ENCODE data around the gene ILDR2. TPM values are rescaled to one million over a fixed set of nuclear protein-coding genes. Genes with fewer than 3 reads are reported as not detected.

ILDR2 gene
- total and polyA plus RNA-seq, 10 donors: under 0.01 to 1.4 (median 0.25) TPM

DNA sequence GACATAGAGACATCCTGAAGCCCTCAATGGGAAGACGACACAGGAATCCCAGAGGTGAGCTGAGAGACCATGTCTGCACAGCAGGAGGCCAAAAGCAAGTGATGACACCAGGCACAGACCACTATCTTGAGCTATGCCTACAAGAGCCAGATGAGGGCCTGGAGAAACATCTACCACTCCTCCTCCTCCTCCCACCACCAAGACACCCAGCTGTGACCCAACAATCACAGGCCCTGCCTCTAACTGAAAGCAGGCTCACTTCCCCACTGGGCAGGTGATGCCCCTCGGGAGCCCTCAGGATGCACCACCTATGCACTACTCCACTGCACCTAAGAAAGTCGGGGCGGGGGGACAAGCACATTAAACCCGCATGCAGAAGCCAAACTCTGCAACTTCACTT is 115.7 kb downstream of the ILDR2 start:
- Histone ChIP-seq H3K4me3 (no peak overlapping the region), H3K4me1 (no peaks in the 10 kb centered on the region), H3K9me3 (no peaks in the 10 kb centered on the region), H3K27ac (no peak overlapping the region), H3K27me3 (replicated peaks in 1 of 7) (no peaks in the 10 kb centered on the region), H3K36me3 (peaks cover 0 to 100% (median 63%) of the 10 kb centered on the region in 6 donors)
- TF ChIP-seq POLR2AphosphoS5 (IDR thresholded peaks at IDR 0.05) (peak in 1 of 3 donors; percentile 28), POLR2A (IDR thresholded peaks at IDR 0.05) (no peak)
- peak; percentile 75 for DNase-seq
- intact Hi-C loops (cut with DNase I; ENCODE audit: low total_unique reads): no loop called here
- WGBS, 5 donors: 66 to 87% (median 71%) methylated on average over 4 to 5 of the region's 5 CpGs

DNA sequence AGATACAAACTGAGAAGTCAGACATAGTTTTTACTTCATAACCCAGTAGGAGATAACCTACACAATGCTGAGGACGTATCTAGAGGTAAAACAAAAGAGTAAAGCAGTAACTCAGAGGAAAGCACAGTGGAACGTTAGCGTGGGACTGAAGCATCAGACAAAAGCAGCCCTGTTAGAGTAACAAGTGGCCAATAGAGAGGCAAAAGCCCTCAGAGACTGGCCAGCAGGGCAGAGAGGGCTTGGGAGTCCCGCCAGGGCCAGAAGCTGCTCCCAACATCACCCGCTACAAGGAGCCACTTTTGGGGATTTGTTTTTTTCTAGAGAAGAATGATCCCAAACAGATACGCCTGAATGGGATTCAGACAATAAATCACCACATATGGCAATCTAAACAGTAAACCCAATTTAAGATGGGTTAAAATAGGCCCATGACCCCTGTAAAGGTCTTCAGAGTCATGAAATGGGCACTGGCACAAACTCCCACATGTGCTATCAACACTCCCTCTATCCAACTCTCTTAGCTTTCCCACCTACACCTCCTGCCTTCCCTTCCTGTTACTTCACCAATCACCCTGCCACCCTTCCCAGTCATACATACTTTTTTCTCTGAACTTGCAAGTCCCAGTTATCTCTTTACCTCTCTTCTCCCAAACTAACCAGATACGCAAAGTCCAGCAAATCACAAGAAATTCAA is 116.5 kb downstream of the ILDR2 start:
- Histone ChIP-seq H3K27me3 (replicated peaks in 1 of 7) (no peaks in the 10 kb centered on the region), H3K27ac (no peak overlapping the region), H3K4me1 (no peaks in the 10 kb centered on the region), H3K36me3 (peaks cover 0 to 100% (median 68%) of the 10 kb centered on the region in 6 donors), H3K9me3 (no peaks in the 10 kb centered on the region), H3K4me3 (no peak overlapping the region)
- intact Hi-C loops (cut with DNase I; ENCODE audit: low total_unique reads): no loop called here
- no peak for DNase-seq
- no peak for TF ChIP-seq POLR2A (IDR thresholded peaks at IDR 0.05)
- TF ChIP-seq POLR2AphosphoS5 (IDR thresholded peaks at IDR 0.05): no peak
- TF ChIP-seq, protein P1, sequence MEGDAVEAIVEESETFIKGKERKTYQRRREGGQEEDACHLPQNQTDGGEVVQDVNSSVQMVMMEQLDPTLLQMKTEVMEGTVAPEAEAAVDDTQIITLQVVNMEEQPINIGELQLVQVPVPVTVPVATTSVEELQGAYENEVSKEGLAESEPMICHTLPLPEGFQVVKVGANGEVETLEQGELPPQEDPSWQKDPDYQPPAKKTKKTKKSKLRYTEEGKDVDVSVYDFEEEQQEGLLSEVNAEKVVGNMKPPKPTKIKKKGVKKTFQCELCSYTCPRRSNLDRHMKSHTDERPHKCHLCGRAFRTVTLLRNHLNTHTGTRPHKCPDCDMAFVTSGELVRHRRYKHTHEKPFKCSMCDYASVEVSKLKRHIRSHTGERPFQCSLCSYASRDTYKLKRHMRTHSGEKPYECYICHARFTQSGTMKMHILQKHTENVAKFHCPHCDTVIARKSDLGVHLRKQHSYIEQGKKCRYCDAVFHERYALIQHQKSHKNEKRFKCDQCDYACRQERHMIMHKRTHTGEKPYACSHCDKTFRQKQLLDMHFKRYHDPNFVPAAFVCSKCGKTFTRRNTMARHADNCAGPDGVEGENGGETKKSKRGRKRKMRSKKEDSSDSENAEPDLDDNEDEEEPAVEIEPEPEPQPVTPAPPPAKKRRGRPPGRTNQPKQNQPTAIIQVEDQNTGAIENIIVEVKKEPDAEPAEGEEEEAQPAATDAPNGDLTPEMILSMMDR (IDR thresholded peaks at IDR 0.05 in 8 of 11, conservative IDR thresholded peaks at IDR 0.05 in 3 of 11): no peak
- 81 to 96% (median 89%) methylated on average over 7 of the region's 7 CpGs for WGBS, 5 donors

Small RNA genes lying within 50 kb of the gene (small RNA-seq; reads per million reads assigned to genes)
- 9.9 to 24.3 (median 19.7) reads per million in 4 donors for gene RNA5SP65

Other genes with a start within 250 kb of the ILDR2 start
- gene POGK, start 136.1 kb downstream of the ILDR2 start, total RNA-seq: 10 to 100 TPM; 33.3 to 42.6 (median 36.1) TPM
- 10 to 100 TPM in 1 of 3 donors, 1 to 10 TPM in 2; 7.3 to 12.5 (median 8.3) TPM for gene POGK, start 136.1 kb downstream of the ILDR2 start, polyA plus RNA-seq
- 10 to 100 TPM in 4 of 7 donors, 1 to 10 TPM in 3; 9.1 to 15.7 (median 10.2) TPM for gene TADA1, start 99.3 kb downstream of the ILDR2 start, total RNA-seq
- gene TADA1, start 99.3 kb downstream of the ILDR2 start, polyA plus RNA-seq: 10 to 100 TPM in 2 of 3 donors, 1 to 10 TPM in 1; 8.6 to 11.7 (median 10.3) TPM
- gene MAEL, start 13.7 kb upstream of the ILDR2 start, total RNA-seq: not detected
- under 1 TPM in 1 of 3 donors, not detected in 2; 0.05 TPM for gene MAEL, start 13.7 kb upstream of the ILDR2 start, polyA plus RNA-seq
- 1 to 10 TPM in 4 of 7 donors, under 1 TPM in 3; 0.54 to 1.4 (median 1.0) TPM for gene GPA33, start 114.8 kb upstream of the ILDR2 start, total RNA-seq
- gene GPA33, start 114.8 kb upstream of the ILDR2 start, polyA plus RNA-seq: under 1 TPM; 0.07 to 0.85 (median 0.16) TPM
- gene STYXL2, start 118.5 kb upstream of the ILDR2 start, total RNA-seq: not detected
- not detected for gene STYXL2, start 118.5 kb upstream of the ILDR2 start, polyA plus RNA-seq
- gene POU2F1, start 245.3 kb upstream of the ILDR2 start, total RNA-seq: 10 to 100 TPM; 23.5 to 60.3 (median 31.5) TPM
- 1 to 10 TPM; 1.8 to 3.1 (median 2.6) TPM for gene POU2F1, start 245.3 kb upstream of the ILDR2 start, polyA plus RNA-seq